ENCODE measurements around the gene MSRB2.
A peak's percentile ranks its signal among the peaks of the same experiment; 100 is the strongest.
"Not testable (repeated sequence)": the region's sequence is repeated elsewhere in the genome, so short reads cannot be mapped to it uniquely, and the experiment has no call there.

Gene MSRB2

GRCh38 chr10:23070092-23070912, 25.1 kb upstream of the MSRB2 start:
- not testable (repeated sequence) for DNase-seq

DNA sequence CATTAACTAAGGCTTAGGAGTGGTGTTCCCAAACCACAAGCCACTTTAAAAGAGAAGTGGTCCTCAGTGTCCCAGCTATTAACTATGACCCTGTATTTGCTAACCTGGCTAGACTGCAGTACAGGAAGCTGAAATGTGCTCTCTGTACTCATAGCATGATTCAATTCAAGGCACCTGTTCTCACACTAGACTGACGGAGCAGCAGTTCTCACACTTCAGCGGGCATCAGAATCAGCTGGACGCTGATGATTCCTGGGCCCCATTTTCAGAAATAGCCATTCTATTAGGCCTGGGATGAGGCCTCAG, 24.5 kb upstream of the MSRB2 start:
- no peak for DNase-seq

- not testable (repeated sequence) for DNase-seq
Observed at GRCh38 chr10:23072593-23072992, 22.8 kb upstream of the MSRB2 start.

GRCh38 chr10:23073527-23073926, 21.9 kb upstream of the MSRB2 start:
- DNase-seq = no peak

DNA sequence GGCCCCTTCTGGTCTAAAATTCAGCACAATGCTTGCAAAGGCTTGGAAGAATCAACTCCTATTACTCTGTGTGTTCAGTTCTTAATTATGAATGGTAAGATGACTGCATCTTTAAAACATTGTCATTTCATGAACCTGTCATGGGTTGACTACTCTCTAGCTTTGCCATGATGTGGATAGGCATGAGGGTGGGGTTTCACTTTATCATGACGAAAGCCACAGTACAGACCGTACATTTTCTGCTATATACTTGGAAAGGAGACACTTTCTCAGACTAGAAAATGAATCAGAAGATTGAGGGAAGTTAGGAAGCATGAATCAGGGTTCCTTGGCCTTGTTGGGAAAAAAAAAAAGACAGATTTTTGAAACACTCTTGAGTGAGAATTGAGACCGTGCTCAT, 19.7 kb upstream of the MSRB2 start:
- DNase-seq = no peak

DNA sequence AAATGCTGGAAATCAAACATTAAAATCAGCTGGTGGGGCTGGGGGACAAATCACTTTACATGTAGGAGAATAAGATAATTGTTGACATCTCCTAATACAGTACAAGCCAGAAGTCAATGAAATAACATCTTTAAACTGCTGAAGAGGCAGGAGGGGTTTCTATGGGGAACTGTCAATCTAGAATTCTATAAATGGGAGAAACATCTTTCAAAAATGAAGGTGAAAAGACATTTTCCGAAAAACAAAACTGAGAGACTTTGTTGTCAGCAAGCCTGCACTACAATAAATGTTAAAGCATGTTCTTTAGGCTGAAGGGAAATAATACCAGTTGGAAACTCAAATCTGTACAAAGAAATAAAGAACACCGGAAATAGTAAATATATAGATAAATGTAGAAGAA, 17.3 kb upstream of the MSRB2 start:
- no peak for DNase-seq

DNA sequence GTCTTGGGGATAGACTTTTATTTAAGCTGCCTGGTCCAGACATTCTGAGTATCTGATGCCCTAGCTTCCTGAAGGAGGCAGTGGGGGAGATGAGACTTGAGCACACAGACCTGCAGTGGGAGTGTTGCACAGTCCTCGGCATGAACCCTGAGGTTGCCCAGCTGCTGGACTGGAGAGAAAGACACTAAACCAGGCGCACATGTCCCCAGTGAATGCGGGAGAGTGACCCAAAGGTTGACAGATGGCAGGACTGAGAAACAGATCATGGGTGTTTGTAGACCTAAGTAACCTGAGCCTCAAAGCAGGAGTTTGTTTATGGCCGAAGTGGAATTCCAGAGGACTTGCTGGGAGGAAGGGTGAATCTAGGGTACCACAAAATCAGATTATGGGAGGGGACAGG, 15.7 kb upstream of the MSRB2 start:
- DNase-seq = no peak

DNA sequence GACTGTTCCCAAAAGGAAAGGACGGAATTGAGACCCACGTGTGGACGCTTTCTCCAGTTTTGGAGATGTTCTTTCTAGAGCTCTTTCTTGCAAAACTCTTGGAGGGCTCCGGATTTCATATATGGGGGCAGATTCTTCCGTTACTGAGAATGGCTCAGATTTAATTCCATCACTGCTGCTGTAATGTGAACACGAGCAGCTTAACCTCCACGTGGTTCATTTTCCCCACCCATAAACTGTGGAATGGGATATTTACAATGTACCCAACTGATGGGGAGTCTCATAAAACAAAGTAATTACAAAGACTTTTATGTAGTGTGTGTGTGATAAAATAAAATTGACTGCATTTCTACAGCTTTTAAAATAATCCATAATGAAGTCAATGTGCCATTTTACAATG, 15.1 kb upstream of the MSRB2 start:
- DNase-seq = no peak

- no peak for DNase-seq
Observed at GRCh38 chr10:23081221-23081750, 14.1 kb upstream of the MSRB2 start.

GRCh38 chr10:23081891-23082290, 13.5 kb upstream of the MSRB2 start:
- DNase-seq = no peak

DNA sequence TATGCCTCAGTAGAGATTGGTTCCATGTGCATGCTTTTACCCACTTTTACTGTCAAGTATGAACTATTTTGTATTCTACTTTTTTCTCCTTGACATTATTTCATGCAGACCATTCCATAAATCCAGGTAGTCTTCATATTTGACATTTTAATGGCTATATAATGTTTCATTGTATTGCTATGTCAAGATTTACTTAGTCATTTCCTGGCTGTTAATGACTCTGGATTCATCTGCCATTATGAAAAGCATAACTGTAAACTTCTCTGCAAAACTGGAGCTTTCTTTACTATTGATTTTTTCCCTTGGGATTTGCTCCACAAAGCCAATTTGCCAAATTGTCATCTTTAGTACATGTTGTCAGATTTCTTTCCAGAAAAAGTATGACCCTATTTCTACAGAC, 6.8 kb upstream of the MSRB2 start:
- DNase-seq = no peak

GRCh38 chr10:23094786-23095403, 484 bp upstream of the MSRB2 start:
- no peak for DNase-seq

GRCh38 chr10:23095966-23096801, 805 bp downstream of the MSRB2 start:
- peak; percentile 33 to 35 for DNase-seq

DNA sequence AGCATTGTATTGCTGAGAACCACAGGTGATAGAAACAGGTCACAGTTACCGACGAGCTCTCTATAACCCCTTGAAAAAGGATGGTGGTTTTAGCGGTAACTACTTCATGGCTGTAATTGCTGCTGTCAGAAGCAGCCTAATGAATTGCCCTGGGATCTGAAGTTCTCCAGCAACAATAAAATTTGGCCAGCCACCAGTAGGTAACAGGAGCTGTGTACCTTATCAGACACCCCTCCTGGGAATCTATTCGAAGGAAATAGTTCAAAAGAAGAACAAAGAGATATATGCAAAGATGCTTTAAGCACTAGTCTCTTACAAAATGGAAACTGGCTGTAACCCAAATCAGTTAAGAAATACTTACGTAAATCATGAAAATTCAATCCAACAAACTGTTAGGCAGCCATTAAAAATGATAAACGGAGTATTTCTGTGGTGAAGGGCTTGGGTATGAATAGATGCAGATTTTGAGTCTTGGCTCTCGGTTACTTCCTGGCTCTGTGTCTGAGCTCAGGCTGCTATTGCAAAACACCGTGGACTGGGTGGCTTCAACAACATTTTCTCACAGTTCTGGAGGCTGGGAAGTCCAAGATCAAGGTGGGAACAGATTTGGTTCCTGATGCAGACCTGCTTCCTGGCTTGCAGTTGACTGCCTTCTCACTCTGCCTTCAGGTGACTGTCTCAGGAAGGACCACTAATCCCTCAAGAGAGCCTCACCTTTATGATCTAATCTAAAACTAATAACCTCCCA, 1.6 kb downstream of the MSRB2 start:
- no peak for DNase-seq

GRCh38 chr10:23099079-23099478, 3.7 kb downstream of the MSRB2 start:
- DNase-seq = no peak

GRCh38 chr10:23099816-23100215, 4.4 kb downstream of the MSRB2 start:
- no peak for DNase-seq

GRCh38 chr10:23100331-23101030, 5.1 kb downstream of the MSRB2 start:
- DNase-seq = peak in 1 of 2 donors; percentile 5

DNA sequence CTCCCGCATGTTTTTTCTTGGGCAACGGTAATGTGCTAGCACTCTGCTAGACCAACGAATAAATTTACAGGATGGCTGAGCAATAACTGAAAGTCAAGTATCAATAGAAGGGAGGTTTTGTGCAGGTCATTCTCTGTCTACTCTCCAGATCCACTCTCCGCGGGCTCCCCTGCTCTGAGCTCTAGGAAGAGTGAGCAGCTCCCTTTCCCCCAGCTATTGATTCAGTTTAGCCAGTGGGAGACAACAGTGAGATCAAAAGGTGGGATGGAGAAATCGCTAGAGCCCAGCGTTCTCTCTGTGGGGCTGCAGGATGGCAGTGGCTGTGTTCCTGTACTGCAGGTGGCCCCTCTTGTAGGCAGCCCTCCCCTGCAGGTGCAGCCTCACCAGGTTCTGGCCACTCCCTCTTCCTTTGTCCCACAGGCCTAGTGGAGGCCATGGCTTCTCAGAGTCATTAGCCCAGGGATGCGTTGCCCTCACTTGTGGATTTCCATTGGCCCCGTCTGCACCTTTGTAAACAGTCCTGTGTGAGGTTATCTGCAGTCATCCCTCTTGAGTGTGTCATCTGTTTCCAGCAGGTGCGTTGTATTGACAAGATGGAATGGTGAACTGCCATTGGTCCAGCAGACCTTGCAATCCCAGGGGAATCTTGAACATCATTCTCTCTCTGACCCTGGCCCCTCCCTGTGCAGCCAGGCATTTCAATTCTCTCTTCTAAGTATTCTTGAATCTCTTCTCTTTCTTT, 11.1 kb downstream of the MSRB2 start:
- no peak for DNase-seq

- no peak for DNase-seq
Observed at GRCh38 chr10:23110722-23111516, 15.5 kb downstream of the MSRB2 start.

DNA sequence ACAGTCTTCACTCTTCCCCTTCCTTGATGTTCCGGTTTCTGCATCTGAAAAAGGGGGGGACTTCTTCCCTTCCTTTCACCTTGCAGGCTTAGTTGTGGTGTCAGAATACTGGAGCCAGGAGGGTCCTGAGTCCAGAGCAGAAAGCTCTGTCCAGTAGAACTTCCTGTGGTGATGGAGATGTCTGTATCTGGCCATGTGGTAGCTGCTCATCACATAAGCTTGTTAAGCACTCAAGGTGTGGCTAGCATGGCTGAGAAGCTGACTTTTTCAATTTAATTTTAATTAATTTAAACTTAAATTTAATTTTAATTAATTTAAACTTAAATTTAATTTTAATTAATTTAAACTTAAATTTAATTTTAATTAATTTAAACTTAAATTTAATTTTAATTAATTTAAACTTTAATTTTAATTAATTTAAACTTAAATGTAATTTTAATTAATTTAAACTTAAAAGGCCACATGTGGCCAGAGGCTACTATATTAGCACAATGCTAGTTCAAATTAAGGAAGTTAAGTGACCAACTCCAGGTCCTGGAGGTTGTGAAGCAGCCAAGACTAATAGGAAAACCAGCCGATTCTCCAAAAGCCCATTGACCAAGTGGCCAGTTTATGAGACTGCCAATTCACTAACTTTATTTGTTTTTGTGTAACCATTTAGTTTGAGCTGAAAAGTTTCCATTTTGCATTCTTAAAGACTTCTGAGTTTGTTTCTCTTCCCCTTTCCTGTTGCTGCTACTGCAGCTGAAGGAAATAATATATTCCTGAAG, 16.3 kb downstream of the MSRB2 start:
- no peak for DNase-seq
